K562 (cell line): ENCODE measurements around the gene SPTY2D1. TPM values are rescaled to one million over a fixed set of nuclear protein-coding genes. Genes with fewer than 3 reads are reported as not detected.

Experiments used
- BACH1 ChIP-seq: fragments of 200-800 bp; sonication (Bioruptor generic); IDR thresholded peaks from 2 replicates; pipeline ENCODE4 v1.6.1; 2016; ENCODE audit warnings: missing genetic modification characterization, missing compliant biosample characterization
- BDP1 ChIP-seq: IDR thresholded peaks from 3 replicates; pipeline ENCODE4 v1.6.1; 2011; ENCODE audit not compliant: insufficient read length, insufficient read depth
- BHLHE40 ChIP-seq: IDR thresholded peaks from 2 replicates; pipeline ENCODE4 v1.6.1; 2011; ENCODE audit warnings: low read length, improper control_type of control experiment
- GABPA ChIP-seq: fragments of 200-800 bp; sonication (Bioruptor generic); conservative IDR thresholded peaks from 2 replicates; pipeline ENCODE4 v1.6.1; 2016; ENCODE audit warnings: low read depth, missing genetic modification characterization, missing compliant biosample characterization
- HCFC1 ChIP-seq: IDR thresholded peaks from 2 replicates; pipeline ENCODE4 v1.6.1; 2012; ENCODE audit warnings: low read depth, low read length, improper control_type of control experiment
- PURB ChIP-seq: sonication (generic); formaldehyde crosslinking; IDR thresholded peaks from 2 replicates; pipeline ENCODE4 v1.9.0; 2021; ENCODE audit warnings: low read depth, mild to moderate bottlenecking, missing genetic modification reagents
- ZNF282 ChIP-seq: sonication (generic); formaldehyde crosslinking; IDR thresholded peaks from 2 replicates; pipeline ENCODE4 v1.8.1; 2023; ENCODE audit warnings: missing genetic modification reagents
- ZNF324 ChIP-seq: fragments of 250-450 bp; sonication (Bioruptor Pico); IDR thresholded peaks from 2 replicates; pipeline ENCODE4 v1.4.0; 2020; ENCODE audit warnings: mild to moderate bottlenecking
- ZNF384 ChIP-seq: IDR thresholded peaks from 2 replicates; pipeline ENCODE4 v1.6.1; 2012; ENCODE audit warnings: low read depth, low read length, improper control_type of control experiment
- polyA plus RNA-seq, 8 experiments: library from polyadenylated mRNA; depleted of rRNA in 4 of 8; stranded (reverse) in 5 of 8; unstranded in 3 of 8; fragments of >200 nt; fragmentation: Nextera tagmentation in 2 of 8; fragmentation: Illumina TruSeq in 1 of 8; extraction: Ambion mirVana in 2 of 8; extraction: Trizol in 1 of 8; gene quantifications; 2 replicates each; pipeline versions ENCODE4 v1.2.1 to v1.2.3, GENCODE V29; 2011 to 2014; ENCODE audit warnings: inconsistent platforms in 1 of 8, missing spikeins in 1 of 8
- total RNA-seq, 7 experiments: library from RNA; depleted of rRNA in 6 of 7; stranded (reverse); fragments of >200 nt in 6 of 7; fragmentation: Illumina TruSeq in 2 of 7; extraction: Trizol in 2 of 7; gene quantifications; 2 replicates each; pipeline versions ENCODE4 v1.2.1 to v1.2.3, GENCODE V29; 2011 to 2021; ENCODE audit warnings: low replicate concordance in 1 of 7
- TF ChIP-seq, protein P1 (sequence below), 2 experiments: fragments of 450-650 bp; IDR thresholded peaks; 2 replicates each; pipeline ENCODE4 v1.6.1; 2016; ENCODE audit warnings: mild to moderate bottlenecking in 2 of 2, borderline replicate concordance in 1 of 2, low read depth in 1 of 2, moderate library complexity in 1 of 2
- TF ChIP-seq, protein P2 (sequence below): fragments of 450-650 bp; formaldehyde crosslinking; IDR thresholded peaks from 2 replicates; pipeline ENCODE4 v1.4.0; 2020; ENCODE audit warnings: mild to moderate bottlenecking, moderate library complexity
- TF ChIP-seq, protein P3 (sequence below), 2 experiments: fragments of 450-650 bp in 1 of 2; IDR thresholded peaks; 2 replicates each; pipeline ENCODE4 v1.6.1; 2011 to 2017; ENCODE audit warnings: low read depth in 2 of 2, antibody characterized with exemption in 1 of 2, borderline replicate concordance in 1 of 2, low read length in 1 of 2, mild to moderate bottlenecking in 1 of 2, mixed read lengths in 1 of 2; ENCODE audit not compliant: control insufficient read depth in 1 of 2

Gene SPTY2D1
- total and polyA plus RNA-seq, 9 of the 15 experiments (the other 6 are each of a cell fraction or from before 2014, with no cell fraction given): 3.2 to 32.1 (median 12.9) TPM

DNA sequence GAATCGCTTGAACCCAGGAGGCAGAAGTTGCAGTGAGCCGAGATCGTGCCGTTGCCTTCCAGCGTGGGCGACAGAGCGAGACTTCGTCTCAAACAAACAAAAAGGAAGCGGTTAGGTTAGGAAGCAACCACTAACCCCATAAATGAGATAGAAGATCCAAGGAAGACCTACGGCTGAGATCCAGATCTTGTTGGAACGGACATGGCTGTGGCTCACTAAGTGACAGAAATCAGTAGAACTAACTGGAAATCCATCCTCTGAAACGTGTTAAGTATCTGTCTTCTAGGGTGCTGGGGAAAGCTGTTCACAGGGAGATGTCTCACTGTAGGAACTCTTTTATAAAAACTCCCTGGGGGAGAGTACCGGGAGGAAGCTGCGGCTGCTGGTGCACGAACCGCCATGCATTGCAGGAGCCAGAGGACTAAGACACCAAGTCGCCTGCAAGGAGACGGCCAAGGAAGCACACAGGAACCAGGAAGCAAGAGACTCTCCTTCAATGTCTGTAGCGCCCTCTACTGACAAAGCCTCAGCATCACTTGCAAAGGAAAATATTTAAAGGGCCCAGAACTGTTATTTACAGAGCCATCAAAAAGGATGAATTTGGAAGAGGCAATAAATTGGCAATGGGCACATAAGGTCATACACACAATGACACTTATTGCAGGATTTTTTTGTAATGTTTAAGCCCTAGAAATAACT is 16.9 kb upstream of the SPTY2D1 start (continued):
- TF ChIP-seq, protein P1, sequence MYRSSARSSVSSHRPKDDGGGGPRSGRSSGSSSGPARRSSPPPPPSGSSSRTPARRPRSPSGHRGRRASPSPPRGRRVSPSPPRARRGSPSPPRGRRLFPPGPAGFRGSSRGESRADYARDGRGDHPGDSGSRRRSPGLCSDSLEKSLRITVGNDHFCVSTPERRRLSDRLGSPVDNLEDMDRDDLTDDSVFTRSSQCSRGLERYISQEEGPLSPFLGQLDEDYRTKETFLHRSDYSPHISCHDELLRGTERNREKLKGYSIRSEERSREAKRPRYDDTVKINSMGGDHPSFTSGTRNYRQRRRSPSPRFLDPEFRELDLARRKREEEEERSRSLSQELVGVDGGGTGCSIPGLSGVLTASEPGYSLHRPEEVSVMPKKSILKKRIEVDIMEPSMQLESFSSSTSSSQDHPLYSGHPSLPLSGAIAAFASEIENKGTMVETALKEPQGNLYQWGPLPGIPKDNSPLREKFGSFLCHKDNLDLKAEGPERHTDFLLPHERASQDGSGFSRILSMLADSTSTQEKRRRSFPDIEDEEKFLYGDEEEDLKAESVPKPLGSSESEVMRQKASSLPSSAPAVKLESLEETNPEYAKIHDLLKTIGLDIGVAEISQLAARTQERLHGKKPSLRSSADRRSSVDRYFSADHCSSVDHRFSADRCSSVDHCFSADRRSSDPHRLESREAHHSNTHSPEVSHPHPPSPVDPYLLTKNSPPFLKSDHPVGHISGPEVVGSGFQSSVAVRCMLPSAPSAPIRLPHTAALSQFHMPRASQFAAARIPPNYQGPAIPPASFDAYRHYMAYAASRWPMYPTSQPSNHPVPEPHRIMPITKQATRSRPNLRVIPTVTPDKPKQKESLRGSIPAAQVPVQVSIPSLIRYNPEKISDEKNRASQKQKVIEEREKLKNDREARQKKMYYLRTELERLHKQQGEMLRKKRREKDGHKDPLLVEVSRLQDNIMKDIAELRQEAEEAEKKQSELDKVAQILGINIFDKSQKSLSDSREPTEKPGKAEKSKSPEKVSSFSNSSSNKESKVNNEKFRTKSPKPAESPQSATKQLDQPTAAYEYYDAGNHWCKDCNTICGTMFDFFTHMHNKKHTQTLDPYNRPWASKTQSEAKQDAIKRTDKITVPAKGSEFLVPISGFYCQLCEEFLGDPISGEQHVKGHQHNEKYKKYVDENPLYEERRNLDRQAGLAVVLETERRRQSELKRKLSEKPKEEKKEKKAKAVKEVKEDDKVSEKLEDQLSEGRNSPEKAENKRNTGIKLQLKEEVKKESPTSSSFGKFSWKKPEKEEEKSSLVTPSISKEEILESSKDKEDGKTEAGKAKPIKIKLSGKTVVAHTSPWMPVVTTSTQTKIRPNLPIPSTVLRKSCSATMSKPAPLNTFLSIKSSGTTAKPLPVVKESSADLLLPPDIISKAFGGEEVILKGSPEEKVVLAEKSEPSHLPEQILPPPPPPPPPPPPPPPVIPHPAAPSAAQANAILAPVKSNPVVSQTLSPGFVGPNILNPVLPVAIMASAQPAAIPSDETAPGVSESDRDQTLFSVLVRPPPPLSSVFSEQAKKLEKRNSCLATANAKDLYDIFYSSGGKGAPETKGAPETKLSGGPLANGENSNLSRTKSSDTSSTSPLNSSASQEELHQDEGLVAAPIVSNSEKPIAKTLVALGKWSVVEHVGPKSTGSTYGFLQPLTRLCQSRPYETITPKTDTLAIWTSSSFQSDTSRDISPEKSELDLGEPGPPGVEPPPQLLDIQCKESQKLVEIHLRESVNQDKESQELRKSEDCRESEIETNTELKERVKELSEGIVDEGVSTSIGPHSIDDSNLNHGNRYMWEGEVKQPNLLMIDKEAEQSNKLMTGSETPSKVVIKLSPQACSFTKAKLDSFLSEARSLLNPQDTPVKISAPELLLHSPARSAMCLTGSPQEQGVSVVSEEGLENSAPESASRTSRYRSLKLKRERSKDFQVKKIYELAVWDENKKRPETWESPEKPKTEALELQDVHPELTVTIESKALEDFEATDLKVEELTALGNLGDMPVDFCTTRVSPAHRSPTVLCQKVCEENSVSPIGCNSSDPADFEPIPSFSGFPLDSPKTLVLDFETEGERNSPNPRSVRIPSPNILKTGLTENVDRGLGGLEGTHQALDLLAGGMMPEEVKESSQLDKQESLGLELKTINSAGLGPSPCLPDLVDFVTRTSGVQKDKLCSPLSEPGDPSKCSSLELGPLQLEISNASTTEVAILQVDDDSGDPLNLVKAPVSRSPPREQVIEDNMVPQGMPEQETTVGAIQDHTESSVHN (IDR thresholded peaks at IDR 0.05; ENCODE audit: borderline replicate concordance in 1 of 2, low read depth in 1 of 2): no peak
- TF ChIP-seq BDP1 (no peak), ZNF384 (no peak), BACH1 (no peak), ZNF282 (CRISPR knock-in tag) (no peak), BHLHE40 (no peak), ZNF324 (CRISPR knock-in tag) (no peak), GABPA (tag) (peak; percentile 16; the same call in 1 of the 2 replicates), PURB (CRISPR knock-in tag) (no peak), HCFC1 (0 out of 2 replicates have a peak, but pooled peaks have one; percentile 17)
- TF ChIP-seq, protein P2, sequence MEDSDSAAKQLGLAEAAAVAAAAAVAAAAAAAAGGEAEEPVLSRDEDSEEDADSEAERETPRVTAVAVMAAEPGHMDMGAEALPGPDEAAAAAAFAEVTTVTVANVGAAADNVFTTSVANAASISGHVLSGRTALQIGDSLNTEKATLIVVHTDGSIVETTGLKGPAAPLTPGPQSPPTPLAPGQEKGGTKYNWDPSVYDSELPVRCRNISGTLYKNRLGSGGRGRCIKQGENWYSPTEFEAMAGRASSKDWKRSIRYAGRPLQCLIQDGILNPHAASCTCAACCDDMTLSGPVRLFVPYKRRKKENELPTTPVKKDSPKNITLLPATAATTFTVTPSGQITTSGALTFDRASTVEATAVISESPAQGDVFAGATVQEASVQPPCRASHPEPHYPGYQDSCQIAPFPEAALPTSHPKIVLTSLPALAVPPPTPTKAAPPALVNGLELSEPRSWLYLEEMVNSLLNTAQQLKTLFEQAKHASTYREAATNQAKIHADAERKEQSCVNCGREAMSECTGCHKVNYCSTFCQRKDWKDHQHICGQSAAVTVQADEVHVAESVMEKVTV: peak; percentile 62
- TF ChIP-seq, protein P3, sequence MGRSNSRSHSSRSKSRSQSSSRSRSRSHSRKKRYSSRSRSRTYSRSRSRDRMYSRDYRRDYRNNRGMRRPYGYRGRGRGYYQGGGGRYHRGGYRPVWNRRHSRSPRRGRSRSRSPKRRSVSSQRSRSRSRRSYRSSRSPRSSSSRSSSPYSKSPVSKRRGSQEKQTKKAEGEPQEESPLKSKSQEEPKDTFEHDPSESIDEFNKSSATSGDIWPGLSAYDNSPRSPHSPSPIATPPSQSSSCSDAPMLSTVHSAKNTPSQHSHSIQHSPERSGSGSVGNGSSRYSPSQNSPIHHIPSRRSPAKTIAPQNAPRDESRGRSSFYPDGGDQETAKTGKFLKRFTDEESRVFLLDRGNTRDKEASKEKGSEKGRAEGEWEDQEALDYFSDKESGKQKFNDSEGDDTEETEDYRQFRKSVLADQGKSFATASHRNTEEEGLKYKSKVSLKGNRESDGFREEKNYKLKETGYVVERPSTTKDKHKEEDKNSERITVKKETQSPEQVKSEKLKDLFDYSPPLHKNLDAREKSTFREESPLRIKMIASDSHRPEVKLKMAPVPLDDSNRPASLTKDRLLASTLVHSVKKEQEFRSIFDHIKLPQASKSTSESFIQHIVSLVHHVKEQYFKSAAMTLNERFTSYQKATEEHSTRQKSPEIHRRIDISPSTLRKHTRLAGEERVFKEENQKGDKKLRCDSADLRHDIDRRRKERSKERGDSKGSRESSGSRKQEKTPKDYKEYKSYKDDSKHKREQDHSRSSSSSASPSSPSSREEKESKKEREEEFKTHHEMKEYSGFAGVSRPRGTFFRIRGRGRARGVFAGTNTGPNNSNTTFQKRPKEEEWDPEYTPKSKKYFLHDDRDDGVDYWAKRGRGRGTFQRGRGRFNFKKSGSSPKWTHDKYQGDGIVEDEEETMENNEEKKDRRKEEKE (IDR thresholded peaks at IDR 0.05; ENCODE audit: borderline replicate concordance in 1 of 2, control insufficient read depth in 1 of 2, low read depth in 2 of 2, low read length in 1 of 2): no peak
